GM12872 (cell line): ENCODE results near the gene PTGES.

ENCODE experiments used
- TF ChIP-seq, protein P1 (sequence below): IDR thresholded peaks from 3 replicates; pipeline ENCODE4 v1.5.1; 2011; ENCODE audit warnings: low read depth, mild to moderate bottlenecking, low read length, moderate library complexity; ENCODE audit not compliant: insufficient read depth

PTGES gene

DNA sequence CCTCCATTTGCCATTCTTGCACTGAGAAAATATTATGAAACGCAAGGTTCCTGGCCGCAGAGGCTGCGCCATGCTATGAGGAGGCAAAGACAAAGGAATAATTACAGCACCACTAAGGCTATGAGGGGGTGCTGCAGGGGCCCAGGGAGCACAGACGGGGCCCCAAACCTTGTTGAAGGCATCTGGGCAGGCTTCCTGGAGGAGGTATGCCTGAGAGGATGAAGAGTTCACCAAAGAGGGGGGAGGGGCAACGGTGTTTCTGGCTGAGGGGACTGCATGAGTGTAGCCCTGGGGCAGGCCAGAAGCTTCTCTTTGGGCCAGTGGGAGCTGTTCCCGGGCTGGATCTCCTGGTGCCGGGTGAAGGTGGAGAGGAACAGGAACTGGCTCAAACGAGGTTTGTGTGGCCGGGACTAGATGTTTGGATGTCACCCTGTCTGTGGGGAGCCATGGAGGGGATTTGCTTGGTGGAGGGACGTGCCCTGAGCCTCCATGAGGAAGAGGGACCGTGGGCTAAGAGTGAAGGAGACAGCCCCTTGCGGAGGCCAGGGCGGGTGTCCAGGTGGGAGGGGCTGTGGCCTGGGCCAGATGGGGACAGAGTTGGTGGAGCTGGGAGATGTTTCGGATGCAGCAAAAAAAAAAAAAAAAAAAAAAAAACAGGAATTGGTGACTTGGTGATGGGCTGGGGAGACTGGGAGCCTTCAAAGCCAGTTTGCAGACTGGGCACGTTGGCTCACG, 28.2 kb downstream of the PTGES start:
- TF ChIP-seq, protein P1, sequence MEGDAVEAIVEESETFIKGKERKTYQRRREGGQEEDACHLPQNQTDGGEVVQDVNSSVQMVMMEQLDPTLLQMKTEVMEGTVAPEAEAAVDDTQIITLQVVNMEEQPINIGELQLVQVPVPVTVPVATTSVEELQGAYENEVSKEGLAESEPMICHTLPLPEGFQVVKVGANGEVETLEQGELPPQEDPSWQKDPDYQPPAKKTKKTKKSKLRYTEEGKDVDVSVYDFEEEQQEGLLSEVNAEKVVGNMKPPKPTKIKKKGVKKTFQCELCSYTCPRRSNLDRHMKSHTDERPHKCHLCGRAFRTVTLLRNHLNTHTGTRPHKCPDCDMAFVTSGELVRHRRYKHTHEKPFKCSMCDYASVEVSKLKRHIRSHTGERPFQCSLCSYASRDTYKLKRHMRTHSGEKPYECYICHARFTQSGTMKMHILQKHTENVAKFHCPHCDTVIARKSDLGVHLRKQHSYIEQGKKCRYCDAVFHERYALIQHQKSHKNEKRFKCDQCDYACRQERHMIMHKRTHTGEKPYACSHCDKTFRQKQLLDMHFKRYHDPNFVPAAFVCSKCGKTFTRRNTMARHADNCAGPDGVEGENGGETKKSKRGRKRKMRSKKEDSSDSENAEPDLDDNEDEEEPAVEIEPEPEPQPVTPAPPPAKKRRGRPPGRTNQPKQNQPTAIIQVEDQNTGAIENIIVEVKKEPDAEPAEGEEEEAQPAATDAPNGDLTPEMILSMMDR = no peak

DNA sequence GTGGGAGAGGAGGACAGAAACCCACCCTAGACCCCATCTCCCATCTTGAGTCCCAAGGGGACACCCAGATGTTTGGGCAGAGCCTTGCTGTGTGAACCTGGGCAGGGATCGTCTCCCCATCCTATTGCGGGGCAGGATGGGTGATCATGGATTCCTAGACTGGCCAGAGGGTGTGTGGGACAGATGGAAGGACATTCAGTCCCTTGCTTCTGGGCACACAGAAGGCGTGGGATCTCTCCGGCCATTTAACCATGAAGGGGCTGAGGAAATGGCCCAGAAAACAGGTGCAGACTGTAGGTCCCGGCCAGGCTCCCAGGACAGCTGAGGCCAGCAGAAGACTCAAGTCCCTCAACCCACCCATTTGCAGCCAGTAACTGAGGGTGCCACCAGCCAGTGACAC, 29.9 kb downstream of the PTGES start:
- TF ChIP-seq, protein P1 = no peak

DNA sequence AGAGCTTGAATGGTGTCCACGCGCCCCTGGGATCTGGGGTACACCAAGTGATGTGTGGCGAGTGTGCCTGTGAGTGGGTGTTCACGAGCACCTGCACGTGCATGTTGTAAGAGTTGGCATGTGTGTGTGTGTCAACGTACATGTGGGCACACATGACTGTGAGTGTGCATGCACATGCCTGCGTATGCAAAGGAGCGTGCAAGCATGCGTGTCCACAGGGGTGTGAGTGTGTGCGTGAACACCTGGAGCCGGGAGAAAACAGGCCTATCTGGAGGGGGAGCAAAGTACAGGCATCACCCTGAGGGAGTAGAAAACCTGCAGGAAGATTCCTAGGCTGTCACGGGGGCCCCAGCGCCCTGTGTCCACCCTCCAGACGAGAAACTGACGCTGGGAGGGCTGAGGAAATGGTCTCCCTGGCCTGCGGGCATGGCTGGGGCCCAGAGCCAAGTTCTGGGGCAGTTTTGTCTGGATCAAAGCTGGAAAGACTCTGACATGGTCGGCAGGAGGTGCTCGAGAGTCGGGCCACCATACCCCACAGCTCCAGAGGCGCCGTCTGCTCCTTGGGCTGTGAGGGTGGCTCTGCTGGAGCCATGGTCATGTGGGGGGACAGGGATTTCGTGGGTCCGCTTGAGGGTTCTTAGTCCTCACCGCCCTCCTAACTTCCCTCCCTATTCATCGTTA, 31.8 kb downstream of the PTGES start:
- TF ChIP-seq, protein P1 = peak; percentile 38; the same call in 2 of the 3 replicates

GRCh38 chr9:129720181-129720864, 32.5 kb downstream of the PTGES start:
- TF ChIP-seq, protein P1 = peak; percentile 34; the same call in 1 of the 3 replicates

- TF ChIP-seq, protein P1 = no peak
Measured at GRCh38 chr9:129719135-129719534, 33.7 kb downstream of the PTGES start.

- TF ChIP-seq, protein P1 = no peak
Measured at GRCh38 chr9:129718647-129719046, 34.2 kb downstream of the PTGES start.

- TF ChIP-seq, protein P1 = no peak
Measured at GRCh38 chr9:129717991-129718390, 34.9 kb downstream of the PTGES start.
